HepG2 (cell line): ENCODE measurements around the gene PXYLP1. TPM values are rescaled to one million over a fixed set of nuclear protein-coding genes. Genes with fewer than 3 reads are reported as not detected.

Experiments
- ARID4A ChIP-seq: sonication (generic); formaldehyde crosslinking; IDR thresholded peaks from 2 replicates; pipeline ENCODE4 v1.5.0; 2020; ENCODE audit warnings: mild to moderate bottlenecking, missing genetic modification reagents, borderline replicate concordance
- ARNTL ChIP-seq: sonication (generic); formaldehyde crosslinking; IDR thresholded peaks from 2 replicates; pipeline ENCODE4 v1.4.0; 2020; ENCODE audit warnings: mild to moderate bottlenecking, missing genetic modification reagents
- PBX2 ChIP-seq: IDR thresholded peaks from 2 replicates; pipeline ENCODE4 v1.6.1; 2016; ENCODE audit warnings: control low read depth
- SOX13 ChIP-seq, 3 experiments: fragments of 450-650 bp in 1 of 3; sonication (generic) in 1 of 3; formaldehyde crosslinking in 1 of 3; IDR thresholded peaks in 2 of 3; conservative IDR thresholded peaks in 1 of 3; 2 replicates each; pipeline versions ENCODE4 v1.5.0 to v1.6.1; 2016 to 2020; ENCODE audit warnings: antibody characterized with exemption in 1 of 3, mild to moderate bottlenecking in 1 of 3, missing compliant biosample characterization in 1 of 3, missing genetic modification reagents in 1 of 3, moderate library complexity in 1 of 3
- SP2 ChIP-seq: sonication (generic); formaldehyde crosslinking; IDR thresholded peaks from 2 replicates; pipeline ENCODE4 v1.5.1; 2020; ENCODE audit warnings: mild to moderate bottlenecking, missing genetic modification reagents
- ZBTB37 ChIP-seq: sonication (generic); formaldehyde crosslinking; IDR thresholded peaks from 2 replicates; pipeline ENCODE4 v1.4.0; 2020; ENCODE audit warnings: mild to moderate bottlenecking, missing genetic modification reagents
- ZNF136 ChIP-seq: sonication (generic); formaldehyde crosslinking; IDR thresholded peaks from 2 replicates; pipeline ENCODE4 v1.8.1; 2022; ENCODE audit warnings: low read depth, mild to moderate bottlenecking, moderate library complexity, missing genetic modification reagents
- ZNF234 ChIP-seq: sonication (generic); formaldehyde crosslinking; conservative IDR thresholded peaks from 2 replicates; pipeline ENCODE4 v1.5.1; 2020; ENCODE audit warnings: mild to moderate bottlenecking, missing genetic modification reagents
- ZSCAN21 ChIP-seq: sonication (generic); formaldehyde crosslinking; IDR thresholded peaks from 2 replicates; pipeline ENCODE4 v1.8.0; 2022; ENCODE audit warnings: mild to moderate bottlenecking, missing genetic modification reagents, moderate library complexity, borderline replicate concordance
- polyA plus RNA-seq, 8 experiments: library from polyadenylated mRNA; depleted of rRNA in 3 of 8; stranded (reverse) in 7 of 8; unstranded in 1 of 8; fragments of >200 nt; fragmentation: Illumina TruSeq in 4 of 8; extraction: Trizol in 4 of 8; gene quantifications; 2 replicates each; pipeline versions ENCODE4 v1.2.1 to v1.2.3, GENCODE V29; 2011 to 2016; ENCODE audit warnings: low read depth in 4 of 8, missing spikeins in 1 of 8, mixed read lengths in 1 of 8; ENCODE audit not compliant: insufficient read depth in 1 of 8
- total RNA-seq, 5 experiments: library from RNA; depleted of rRNA; stranded (reverse); fragments of >200 nt; fragmentation: Illumina TruSeq; extraction: Trizol; gene quantifications; 2 replicates each; pipeline ENCODE4 v1.2.3, GENCODE V29; 2016; ENCODE audit warnings: low read depth in 1 of 5
- TF ChIP-seq, protein P1 (sequence below), 2 experiments: sonication (generic) in 1 of 2; formaldehyde crosslinking in 1 of 2; IDR thresholded peaks; 2 replicates each; pipeline versions ENCODE4 v1.4.0 to v1.6.1; 2018 to 2020; ENCODE audit warnings: missing genetic modification reagents in 2 of 2, borderline replicate concordance in 1 of 2, low read depth in 1 of 2, mild to moderate bottlenecking in 1 of 2, missing biosample characterization in 1 of 2
- TF ChIP-seq, protein P2 (sequence below): sonication (generic); formaldehyde crosslinking; IDR thresholded peaks from 2 replicates; pipeline ENCODE4 v1.5.0; 2020; ENCODE audit warnings: mild to moderate bottlenecking, missing genetic modification reagents

Gene PXYLP1
- total and polyA plus RNA-seq, 2 of the 13 experiments (the other 11 are each of a cell fraction or from before 2014, with no cell fraction given): 4.9 to 8.1 TPM

DNA sequence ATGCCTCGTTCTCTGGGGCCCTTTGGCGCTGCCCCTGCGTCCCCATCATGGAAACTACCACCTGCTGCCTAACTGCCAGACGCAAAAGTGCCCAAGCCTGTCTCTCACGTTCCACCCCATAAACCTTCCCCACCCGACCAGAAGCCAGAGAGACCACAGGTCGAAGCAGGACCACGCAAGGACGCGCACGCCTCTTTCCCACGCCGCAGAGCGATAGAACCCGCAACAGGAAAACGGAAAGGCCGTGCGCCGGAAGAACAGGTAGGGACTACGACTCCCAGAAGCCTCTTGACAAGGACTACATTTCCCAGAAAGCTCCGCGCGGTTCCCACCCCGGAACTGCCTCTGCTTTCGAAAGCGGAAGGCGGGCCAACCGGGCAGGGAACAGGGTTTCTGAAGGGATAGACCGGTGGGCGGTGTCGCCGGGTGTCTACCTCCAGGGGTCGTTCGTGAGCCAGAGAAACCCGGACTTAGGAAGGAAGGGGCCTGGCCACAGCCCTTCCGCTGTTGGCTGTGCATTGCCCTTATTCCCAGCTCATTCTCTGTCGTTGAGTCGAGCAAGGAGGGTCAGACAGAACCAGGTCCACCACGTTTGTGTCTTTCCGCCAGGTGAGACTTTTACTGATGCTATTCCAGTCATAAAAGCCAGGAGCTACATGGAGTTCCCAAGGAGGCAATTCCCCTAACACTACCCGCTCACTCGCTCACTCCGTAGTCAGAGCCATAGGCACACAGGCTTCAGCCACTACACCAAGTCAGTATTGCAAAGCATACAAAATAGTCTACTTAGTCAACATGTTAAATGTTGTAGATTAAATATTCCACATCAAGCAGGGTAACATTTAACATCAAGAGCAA, 80.1 kb downstream of the PXYLP1 start (continued):
- TF ChIP-seq ARNTL (CRISPR knock-in tag) (0 out of 2 replicates have a peak, but pooled peaks have one; percentile 57), ZSCAN21 (CRISPR knock-in tag) (no peak), ZNF136 (CRISPR knock-in tag) (peak; percentile 93), ARID4A (CRISPR knock-in tag) (peak; percentile 88; the same call in 1 of the 2 replicates), SP2 (CRISPR knock-in tag) (peak; percentile 79), SOX13 (IDR thresholded peaks at IDR 0.05) (no peak), SOX13 (CRISPR knock-in tag; conservative IDR thresholded peaks at IDR 0.05 in 1 of 2, IDR thresholded peaks at IDR 0.05 in 1 of 2) (peak in 1 of 2 experiments; percentile 41; a peak in 1 of 4 replicates), PBX2 (no peak), ZNF234 (0 out of 2 replicates have a peak, but pooled peaks have one; percentile 37), ZBTB37 (CRISPR knock-in tag) (no peak)
- TF ChIP-seq, protein P1, sequence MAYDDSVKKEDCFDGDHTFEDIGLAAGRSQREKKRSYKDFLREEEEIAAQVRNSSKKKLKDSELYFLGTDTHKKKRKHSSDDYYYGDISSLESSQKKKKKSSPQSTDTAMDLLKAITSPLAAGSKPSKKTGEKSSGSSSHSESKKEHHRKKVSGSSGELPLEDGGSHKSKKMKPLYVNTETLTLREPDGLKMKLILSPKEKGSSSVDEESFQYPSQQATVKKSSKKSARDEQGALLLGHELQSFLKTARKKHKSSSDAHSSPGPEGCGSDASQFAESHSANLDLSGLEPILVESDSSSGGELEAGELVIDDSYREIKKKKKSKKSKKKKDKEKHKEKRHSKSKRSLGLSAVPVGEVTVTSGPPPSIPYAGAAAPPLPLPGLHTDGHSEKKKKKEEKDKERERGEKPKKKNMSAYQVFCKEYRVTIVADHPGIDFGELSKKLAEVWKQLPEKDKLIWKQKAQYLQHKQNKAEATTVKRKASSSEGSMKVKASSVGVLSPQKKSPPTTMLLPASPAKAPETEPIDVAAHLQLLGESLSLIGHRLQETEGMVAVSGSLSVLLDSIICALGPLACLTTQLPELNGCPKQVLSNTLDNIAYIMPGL (CRISPR knock-in tag; IDR thresholded peaks at IDR 0.05; ENCODE audit: borderline replicate concordance in 1 of 2, low read depth in 1 of 2): peak; percentile 54 to 75; a peak in 2 of 4 replicates
- TF ChIP-seq, protein P2, sequence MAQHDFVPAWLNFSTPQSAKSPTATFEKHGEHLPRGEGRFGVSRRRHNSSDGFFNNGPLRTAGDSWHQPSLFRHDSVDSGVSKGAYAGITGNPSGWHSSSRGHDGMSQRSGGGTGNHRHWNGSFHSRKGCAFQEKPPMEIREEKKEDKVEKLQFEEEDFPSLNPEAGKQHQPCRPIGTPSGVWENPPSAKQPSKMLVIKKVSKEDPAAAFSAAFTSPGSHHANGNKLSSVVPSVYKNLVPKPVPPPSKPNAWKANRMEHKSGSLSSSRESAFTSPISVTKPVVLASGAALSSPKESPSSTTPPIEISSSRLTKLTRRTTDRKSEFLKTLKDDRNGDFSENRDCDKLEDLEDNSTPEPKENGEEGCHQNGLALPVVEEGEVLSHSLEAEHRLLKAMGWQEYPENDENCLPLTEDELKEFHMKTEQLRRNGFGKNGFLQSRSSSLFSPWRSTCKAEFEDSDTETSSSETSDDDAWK (CRISPR knock-in tag): no peak
